ENCODE data around the gene TNFAIP2.

GRCh38 chr14:103142721-103143302 is 19.6 kb downstream of the TNFAIP2 start:
- TF ChIP-seq, protein P1, sequence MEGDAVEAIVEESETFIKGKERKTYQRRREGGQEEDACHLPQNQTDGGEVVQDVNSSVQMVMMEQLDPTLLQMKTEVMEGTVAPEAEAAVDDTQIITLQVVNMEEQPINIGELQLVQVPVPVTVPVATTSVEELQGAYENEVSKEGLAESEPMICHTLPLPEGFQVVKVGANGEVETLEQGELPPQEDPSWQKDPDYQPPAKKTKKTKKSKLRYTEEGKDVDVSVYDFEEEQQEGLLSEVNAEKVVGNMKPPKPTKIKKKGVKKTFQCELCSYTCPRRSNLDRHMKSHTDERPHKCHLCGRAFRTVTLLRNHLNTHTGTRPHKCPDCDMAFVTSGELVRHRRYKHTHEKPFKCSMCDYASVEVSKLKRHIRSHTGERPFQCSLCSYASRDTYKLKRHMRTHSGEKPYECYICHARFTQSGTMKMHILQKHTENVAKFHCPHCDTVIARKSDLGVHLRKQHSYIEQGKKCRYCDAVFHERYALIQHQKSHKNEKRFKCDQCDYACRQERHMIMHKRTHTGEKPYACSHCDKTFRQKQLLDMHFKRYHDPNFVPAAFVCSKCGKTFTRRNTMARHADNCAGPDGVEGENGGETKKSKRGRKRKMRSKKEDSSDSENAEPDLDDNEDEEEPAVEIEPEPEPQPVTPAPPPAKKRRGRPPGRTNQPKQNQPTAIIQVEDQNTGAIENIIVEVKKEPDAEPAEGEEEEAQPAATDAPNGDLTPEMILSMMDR (IDR thresholded peaks at IDR 0.05 in 4 of 5, conservative IDR thresholded peaks at IDR 0.05 in 1 of 5), result no peak
- TF ChIP-seq POLR2A (IDR thresholded peaks at IDR 0.05), result no peak
